ENCODE results near the gene RAP1A. TPM values are rescaled to one million over a fixed set of nuclear protein-coding genes. Genes with fewer than 3 reads are reported as not detected.

Gene RAP1A
- total RNA-seq, 4 donors from 2014 or later: 49.4 to 72.1 (median 57.9) TPM

DNA sequence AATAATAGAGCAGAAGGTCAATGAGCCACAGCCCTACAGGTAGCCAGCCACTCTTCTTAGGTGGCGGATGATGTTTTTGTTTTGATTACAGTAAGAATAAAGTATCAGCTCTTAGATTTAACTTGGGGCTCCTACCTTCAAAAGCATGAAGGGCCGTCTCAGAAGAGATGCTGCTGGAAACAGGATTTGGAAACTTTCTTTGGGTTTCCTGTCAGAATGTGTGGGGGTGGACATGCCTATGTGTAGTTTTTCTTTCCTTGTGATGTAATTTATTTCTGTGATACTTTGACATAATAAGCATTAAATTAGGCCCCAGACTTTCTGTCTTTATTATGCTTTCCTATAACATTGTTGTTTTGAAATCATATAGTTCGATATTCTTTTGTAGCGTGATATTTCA is 1.5 kb downstream of the RAP1A start:
- no peaks in the 10 kb centered on the region for H3K9me3 ChIP-seq
- intact Hi-C loops (cut with DNase I; ENCODE audit: low total_unique reads): loop anchor here (2.0 to 5.0 kb wide), 2 partner anchors 34 to 136 kb away; partner anchors contain the start of gene DDX20
- H3K4me1 ChIP-seq: peaks cover 47 to 56% of the 10 kb centered on the region in 2 donors
- DNase-seq (no peak), ATAC-seq (no peak)
- H3K36me3 ChIP-seq: no peaks in the 10 kb centered on the region
- TF ChIP-seq POLR2A (IDR thresholded peaks at IDR 0.05): no peak
- TF ChIP-seq, protein P1, sequence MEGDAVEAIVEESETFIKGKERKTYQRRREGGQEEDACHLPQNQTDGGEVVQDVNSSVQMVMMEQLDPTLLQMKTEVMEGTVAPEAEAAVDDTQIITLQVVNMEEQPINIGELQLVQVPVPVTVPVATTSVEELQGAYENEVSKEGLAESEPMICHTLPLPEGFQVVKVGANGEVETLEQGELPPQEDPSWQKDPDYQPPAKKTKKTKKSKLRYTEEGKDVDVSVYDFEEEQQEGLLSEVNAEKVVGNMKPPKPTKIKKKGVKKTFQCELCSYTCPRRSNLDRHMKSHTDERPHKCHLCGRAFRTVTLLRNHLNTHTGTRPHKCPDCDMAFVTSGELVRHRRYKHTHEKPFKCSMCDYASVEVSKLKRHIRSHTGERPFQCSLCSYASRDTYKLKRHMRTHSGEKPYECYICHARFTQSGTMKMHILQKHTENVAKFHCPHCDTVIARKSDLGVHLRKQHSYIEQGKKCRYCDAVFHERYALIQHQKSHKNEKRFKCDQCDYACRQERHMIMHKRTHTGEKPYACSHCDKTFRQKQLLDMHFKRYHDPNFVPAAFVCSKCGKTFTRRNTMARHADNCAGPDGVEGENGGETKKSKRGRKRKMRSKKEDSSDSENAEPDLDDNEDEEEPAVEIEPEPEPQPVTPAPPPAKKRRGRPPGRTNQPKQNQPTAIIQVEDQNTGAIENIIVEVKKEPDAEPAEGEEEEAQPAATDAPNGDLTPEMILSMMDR (IDR thresholded peaks at IDR 0.05 in 4 of 5, conservative IDR thresholded peaks at IDR 0.05 in 1 of 5): no peak
- H3K27ac ChIP-seq: peak overlapping the region; percentile 94 to 98 (median 97)
- in situ Hi-C loops (cut with MboI; ENCODE audit: low sequenced_read_pairs in 4 of 4): loop anchor here in 1 of 4 donors (10.0 kb wide), 1 partner anchor 116 kb away; the partner anchor contains the start of genes ADORA3 and TMIGD3
- H3K27me3 ChIP-seq: no peaks in the 10 kb centered on the region
- H3K4me3 ChIP-seq: peak overlapping the region; percentile 59 to 91 (median 72)

DNA sequence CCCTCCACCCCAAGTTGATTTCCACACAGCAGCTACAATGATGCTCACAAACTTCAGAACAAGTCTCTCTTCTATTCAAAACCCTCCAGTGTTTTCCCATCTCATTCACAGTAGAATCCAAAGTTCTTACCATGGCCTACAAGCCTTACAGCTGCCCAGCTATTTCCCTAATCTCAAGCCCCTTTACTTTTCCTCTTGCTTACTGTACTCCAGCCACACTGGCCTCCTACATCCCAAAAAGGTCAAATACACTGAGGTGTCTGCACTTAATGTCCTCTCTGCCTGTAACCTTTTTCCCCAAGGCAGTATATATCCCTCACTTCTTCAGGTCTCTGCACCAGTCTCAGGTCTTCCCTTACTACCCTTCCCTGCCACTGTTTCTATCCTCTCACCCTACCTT is 2.6 kb downstream of the RAP1A start:
- H3K27ac ChIP-seq: peak overlapping the region in 3 of 4 donors; percentile 25 to 97 (median 94)
- in situ Hi-C loops (cut with MboI; ENCODE audit: low sequenced_read_pairs in 4 of 4): loop anchor here in 1 of 4 donors (10.0 kb wide), 1 partner anchor 117 kb away; the partner anchor contains the start of genes ADORA3 and TMIGD3
- H3K4me1 ChIP-seq: peaks cover 56 to 67% of the 10 kb centered on the region in 2 donors
- H3K36me3 ChIP-seq: no peaks in the 10 kb centered on the region
- intact Hi-C loops (cut with DNase I; ENCODE audit: low total_unique reads): loop anchor here (5.0 kb wide), 1 partner anchor 135 kb away; the partner anchor contains the start of gene DDX20
- no peak overlapping the region for H3K4me3 ChIP-seq
- H3K27me3 ChIP-seq: no peaks in the 10 kb centered on the region
- no peak for ATAC-seq
- H3K9me3 ChIP-seq: no peaks in the 10 kb centered on the region
- TF ChIP-seq, protein P1 (IDR thresholded peaks at IDR 0.05 in 4 of 5, conservative IDR thresholded peaks at IDR 0.05 in 1 of 5): no peak
- TF ChIP-seq POLR2A (IDR thresholded peaks at IDR 0.05): no peak
- no peak for DNase-seq

DNA sequence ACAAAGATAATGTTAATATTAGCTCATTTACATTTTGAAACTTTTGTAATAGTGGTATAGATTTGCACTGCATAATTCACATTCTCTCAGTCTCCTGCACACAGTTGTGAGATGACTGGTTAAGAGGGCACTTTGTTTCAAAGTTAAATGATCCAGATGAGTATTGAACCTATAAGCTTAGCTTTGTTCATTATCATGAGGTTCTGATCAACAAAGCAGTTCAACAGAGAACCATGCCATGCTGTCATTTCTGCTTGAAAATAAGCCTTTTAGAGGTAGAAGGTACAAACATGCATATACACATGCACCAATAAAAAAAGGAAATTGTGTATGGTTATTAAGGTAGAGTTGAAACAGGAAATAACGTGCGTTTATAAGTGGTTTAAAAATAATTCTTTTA is 4.8 kb downstream of the RAP1A start:
- ATAC-seq: no peak
- intact Hi-C loops (cut with DNase I; ENCODE audit: low total_unique reads) (loop anchor here (5.0 kb wide), 1 partner anchor 133 kb away; the partner anchor contains the start of gene DDX20), in situ Hi-C loops (cut with MboI; ENCODE audit: low sequenced_read_pairs in 4 of 4) (loop anchor here in 1 of 4 donors (10.0 kb wide), 1 partner anchor 120 kb away; the partner anchor contains the start of genes ADORA3 and TMIGD3)
- no peaks in the 10 kb centered on the region for H3K9me3 ChIP-seq
- DNase-seq: no peak
- H3K4me1 ChIP-seq: peaks cover 67 to 77% of the 10 kb centered on the region in 2 donors
- H3K36me3 ChIP-seq: no peaks in the 10 kb centered on the region
- H3K4me3 ChIP-seq: no peak overlapping the region
- H3K27ac ChIP-seq: no peak overlapping the region
- H3K27me3 ChIP-seq: no peaks in the 10 kb centered on the region
- TF ChIP-seq, protein P1 (IDR thresholded peaks at IDR 0.05 in 4 of 5, conservative IDR thresholded peaks at IDR 0.05 in 1 of 5): no peak
- no peak for TF ChIP-seq POLR2A (IDR thresholded peaks at IDR 0.05)

DNA sequence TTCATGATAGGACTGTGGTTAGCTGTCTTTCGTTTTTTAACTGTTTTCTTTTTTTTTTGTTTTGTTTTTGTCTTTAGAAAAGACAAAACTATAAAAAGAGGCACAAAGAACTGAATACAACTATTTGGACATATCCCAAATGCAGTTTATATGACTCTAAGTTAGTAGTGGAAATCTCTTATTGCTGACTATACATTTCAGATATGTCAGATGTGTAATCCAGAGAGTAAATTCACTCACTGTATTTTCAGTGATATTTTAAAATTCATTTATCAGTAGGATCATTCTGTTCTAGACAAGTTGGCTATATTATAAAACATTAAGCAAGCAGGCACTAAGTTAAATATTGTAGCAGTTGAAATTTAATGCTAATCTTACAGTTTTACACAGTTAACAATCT is 5.7 kb downstream of the RAP1A start:
- Histone ChIP-seq H3K27ac (no peak overlapping the region), H3K27me3 (no peaks in the 10 kb centered on the region), H3K9me3 (no peaks in the 10 kb centered on the region), H3K36me3 (no peaks in the 10 kb centered on the region), H3K4me3 (no peak overlapping the region), H3K4me1 (peaks cover 73 to 77% of the 10 kb centered on the region in 2 donors)
- TF ChIP-seq, protein P1 (IDR thresholded peaks at IDR 0.05 in 4 of 5, conservative IDR thresholded peaks at IDR 0.05 in 1 of 5): no peak
- TF ChIP-seq POLR2A (IDR thresholded peaks at IDR 0.05): no peak
- DNase-seq (no peak), ATAC-seq (no peak)
- intact Hi-C loops (cut with DNase I; ENCODE audit: low total_unique reads): no loop called here
- in situ Hi-C loops (cut with MboI; ENCODE audit: low sequenced_read_pairs in 4 of 4): loop anchor here in 1 of 4 donors (10.0 kb wide), 1 partner anchor 120 kb away; the partner anchor contains the start of genes ADORA3 and TMIGD3

Data from gastrocnemius medialis (tissue), 4 donors.